GM18858 (cell line): Measurements from ENCODE around the gene CFAP45.
A peak's percentile ranks its signal among the peaks of the same experiment; 100 is the strongest.

Experiments used
- ATAC-seq: cut with Tn5 transposase; IDR thresholded peaks from one replicate; pipeline ENCODE4 v1.9.1; 2021; ENCODE audit not compliant: unreplicated experiment

Gene CFAP45

DNA sequence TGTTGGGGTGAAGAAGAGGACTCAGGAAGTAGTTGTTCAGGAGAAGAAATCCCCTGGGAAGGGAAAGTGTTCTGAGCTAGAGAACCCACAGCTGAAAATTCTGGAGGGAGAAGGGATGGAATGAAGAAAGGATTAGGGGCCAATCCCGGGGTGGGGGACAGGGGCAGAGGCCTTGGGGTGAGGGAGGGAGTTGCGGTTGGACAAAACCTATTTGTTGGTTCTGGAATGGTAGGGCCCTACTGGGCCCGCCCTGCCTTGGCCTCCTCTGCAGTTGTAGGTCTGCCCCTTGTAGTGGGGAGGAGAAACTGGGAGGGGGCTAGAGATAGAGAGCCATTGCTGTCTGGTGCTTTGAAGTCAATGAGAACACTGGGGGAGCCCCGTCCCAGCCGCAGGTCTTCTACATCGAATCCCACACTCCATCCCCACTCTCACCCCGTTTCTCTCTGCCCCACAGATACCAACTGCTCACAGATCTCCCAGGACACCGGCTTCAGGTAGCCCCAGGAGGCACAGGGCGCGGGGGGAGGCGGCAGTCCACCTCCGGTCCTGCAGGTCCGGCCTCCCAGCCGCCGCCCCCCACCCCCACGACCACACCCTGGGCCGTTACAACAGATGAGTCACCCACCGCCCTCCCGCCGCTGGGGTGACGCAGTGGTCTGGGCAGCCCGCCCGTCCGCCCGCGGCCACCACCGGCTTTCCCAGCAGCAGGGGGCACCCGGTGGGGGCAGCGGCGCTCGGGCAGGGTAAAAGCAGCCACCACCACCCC, 24.2 kb upstream of the CFAP45 start:
- ATAC-seq: no peak

DNA sequence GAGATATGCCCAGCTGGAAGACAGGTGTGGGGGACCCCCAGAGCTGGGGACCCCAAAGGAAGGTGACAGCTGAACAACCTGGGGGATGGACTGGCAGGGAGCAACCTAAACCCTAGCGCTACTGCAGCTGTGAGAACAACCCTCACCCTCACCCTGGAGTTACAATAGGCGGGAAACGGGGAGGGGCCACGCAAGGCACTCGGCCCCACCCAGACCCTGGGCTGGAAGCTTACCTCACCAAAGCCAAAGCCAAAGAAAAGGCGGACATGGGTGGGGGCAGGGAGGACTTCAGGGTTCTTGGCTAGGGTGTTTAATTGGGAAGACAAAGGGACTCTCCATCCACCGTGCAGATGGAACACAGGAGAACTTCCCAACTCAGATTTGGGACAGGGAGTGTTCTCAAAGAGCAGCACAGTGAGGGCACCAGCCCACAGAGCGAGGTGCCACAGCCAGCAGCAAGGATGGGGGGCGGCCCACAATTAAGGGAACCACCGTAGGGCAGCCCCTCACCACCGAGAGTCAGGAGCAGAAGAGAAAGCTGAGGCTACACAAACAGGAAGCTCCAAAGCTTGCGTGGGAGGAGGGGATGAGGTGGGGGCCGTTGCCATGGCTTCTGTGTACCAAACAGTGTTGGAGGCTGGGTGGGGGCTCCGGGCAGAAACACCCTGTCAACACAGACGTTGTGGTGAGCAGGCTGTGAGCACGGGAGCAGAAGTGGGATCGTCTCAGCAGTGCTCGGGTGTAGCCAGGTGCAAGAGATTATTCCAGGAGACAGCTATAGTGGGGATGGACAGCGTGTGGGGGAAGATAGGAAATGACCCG, 23.4 kb upstream of the CFAP45 start:
- peak; percentile 18 for ATAC-seq

DNA sequence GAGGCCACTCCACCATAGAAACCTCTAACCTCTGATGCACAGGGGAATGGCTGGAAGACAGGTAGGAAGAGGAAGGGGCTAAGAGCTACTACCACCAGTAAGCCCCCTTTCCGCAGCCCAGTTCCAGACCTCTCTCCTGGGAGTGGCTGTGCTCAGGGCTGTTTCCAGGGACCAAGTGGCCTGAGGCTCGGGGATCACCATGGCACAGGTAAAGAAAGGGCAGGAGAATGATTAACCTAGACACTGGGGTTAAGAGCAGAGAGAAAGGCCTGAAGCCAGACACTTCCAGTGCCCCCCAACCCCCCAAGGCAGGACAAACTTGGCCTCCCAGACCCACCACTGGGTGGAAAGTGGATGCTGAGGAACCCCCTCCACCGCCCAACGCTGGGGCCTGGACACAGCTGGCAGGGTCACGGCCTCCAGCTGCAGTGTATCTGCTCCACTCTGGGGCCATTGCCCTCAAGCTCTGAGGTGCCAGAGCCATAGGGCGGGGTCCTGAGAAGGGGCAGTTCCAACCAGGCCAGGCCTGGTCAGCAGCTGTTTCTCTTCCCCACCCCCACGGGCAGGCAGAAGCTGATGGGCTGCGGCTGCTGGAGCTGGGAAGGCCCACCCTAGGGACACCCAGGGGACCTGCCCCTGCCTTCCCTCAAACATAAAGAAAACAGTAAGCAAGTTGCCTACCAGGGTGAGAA, 22.7 kb upstream of the CFAP45 start:
- no peak for ATAC-seq

DNA sequence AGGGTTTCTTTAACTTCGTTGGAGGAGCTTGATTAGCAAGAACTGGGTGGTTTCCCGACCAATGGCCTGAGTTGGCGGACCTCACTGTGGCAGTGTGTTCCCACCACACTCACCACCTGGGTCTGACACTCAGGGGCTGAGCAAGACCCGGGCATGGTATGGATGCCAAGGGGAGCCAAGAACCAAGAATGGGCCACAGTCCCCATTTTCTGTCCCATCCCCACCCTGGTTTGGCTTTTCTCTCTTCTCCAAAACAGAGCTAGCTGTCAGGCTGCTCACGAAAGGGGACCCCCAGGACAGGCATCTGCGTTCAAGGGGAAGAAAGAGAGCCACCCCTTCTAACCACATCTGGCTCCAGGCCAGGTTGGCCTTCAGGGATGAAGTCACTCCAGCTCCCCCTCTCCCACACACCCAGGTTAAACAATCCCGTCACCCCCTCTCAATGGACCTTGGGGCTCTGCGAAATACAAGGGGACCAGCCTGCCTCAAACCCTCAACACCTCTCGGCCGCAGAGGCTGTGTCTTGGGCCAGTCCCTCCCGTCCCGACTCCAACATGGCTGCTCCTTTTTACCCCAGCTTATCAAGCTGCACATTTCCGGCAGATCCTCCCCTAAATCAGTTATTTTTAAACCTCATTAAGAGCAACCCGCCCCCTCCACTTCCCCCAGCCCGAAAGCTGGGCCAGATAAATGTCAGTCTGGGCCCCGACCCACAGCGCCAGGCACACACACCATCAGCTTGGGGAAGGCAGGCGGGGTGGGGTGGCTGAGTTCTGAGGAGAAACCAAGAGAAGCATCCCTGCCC, 21.9 kb upstream of the CFAP45 start:
- ATAC-seq: no peak

DNA sequence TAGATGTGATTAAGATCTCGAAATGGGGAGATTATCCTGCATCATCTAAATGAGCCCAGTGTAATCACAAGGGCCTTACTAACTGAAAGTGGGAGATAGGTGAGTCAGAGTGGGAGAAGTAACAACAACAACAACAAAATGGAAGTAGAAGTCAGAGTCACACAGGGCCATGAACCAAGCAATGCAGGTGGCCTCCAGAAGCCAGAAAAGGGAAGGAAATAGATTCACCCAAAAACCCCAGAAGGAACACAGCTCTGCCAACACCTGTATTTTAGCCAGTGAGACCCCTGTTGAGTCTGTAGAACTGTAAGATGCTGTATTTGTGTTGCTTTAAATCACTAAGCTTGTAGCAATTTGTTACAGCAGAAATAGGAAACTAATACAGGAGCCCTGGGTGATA, 21.3 kb upstream of the CFAP45 start:
- ATAC-seq: peak; percentile 38

DNA sequence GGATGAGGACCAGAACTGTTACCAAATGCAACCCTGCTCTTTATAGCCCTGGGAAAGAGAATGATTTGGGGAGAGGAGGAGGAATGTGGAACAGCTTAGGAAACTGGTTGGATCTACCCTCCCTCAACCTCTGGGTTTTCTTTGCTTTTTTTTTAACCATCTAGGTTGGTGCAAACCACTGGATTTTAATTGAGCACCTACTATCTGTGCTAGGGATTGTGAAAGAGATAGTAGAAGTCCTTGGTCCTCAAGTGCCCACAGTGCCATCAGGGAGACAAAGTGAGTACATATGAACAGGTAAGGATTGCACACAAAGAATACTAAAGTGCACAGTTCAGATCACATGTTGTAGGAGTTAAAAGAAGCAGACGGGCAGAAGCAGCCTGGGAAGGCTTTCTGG, 20.7 kb upstream of the CFAP45 start:
- ATAC-seq: no peak

DNA sequence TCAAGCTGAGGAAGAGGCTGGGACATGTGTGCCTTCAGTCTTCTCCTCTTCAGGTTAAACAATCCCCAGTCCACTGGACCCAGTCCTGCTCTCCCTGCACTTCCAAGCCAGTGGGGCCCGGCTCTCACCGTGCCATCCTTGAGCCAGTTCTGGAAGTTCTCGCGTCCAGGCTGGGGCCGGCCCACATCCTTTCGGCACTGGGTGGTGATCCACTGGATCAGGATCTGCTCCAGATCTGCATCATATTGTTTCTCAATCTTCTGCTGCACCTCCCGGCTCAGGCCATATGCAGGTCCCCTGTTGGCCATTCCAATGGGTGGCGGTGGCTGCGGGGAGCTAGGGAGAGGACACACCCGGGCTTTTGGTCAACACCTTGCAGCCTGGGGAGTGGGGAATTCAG, 20.2 kb upstream of the CFAP45 start:
- ATAC-seq: no peak

DNA sequence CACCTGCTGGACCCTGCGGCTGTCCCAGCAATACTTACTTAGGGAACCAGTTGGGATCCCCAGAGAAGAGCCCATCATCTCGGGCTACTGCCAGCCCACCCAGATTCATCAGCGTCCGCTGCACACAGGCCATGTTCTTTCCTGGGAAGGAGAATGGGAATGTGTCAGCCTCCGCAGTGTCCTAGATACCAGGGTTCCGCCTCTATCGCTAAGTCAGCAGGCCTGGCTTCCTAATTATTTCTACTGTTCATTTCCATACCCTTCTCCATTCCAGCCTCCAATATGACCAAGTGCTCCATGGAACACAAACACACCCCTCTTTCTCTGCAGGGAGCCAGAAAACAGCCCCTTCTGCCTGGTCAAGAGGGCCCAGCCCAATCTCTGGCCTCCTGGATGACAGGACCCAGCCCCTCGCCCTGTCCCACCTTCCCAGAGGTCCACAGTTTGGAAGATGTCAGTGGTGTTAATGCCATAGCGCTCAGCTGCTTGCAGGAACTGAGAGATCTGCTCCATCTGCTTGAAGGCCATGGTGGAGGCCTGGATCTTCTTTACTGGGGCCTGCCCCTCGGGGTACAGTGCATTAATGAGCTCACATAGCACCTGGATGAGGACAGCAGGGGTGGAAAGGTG, 19.4 kb upstream of the CFAP45 start:
- no peak for ATAC-seq

DNA sequence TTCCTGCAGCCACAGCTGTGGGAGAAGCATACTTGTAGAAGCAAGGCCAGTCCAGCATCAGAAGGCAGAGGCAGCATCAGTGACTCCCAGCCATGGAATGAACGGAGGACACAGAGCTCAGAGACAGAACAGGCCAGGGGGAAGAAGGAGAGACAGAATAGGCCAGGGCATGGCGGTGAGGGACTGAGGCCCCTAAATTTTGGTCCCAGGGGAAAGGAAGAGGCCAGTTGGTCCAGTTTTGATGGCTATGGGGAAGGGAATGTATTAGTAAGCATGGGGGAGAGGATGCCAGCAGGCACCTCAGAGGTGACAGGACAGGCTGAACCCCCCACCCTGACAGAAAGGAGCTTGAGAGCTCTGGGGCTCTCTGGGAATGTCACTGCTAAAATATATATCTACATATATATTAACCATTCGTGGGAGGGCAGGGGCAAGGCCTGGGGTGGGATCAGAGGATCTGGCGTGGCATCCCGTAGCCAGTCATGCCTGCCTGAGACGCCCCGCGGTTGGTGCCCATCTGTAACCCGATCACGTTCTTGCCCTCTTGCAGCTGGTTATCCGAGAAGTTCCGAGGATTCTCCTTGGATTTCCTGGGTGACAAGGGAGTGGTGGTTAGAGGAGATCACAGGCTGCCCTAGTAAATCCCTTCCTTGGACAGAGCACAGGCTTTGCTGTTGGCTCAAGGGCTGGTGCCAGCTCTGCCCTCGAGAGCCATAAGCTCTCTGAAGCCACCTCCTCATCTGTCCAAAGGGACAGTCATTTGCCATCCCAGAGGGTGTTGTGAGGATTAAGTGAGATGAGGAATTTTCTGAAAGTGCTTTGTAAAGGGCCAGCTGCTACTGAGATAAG, 18.6 kb upstream of the CFAP45 start:
- no peak for ATAC-seq

DNA sequence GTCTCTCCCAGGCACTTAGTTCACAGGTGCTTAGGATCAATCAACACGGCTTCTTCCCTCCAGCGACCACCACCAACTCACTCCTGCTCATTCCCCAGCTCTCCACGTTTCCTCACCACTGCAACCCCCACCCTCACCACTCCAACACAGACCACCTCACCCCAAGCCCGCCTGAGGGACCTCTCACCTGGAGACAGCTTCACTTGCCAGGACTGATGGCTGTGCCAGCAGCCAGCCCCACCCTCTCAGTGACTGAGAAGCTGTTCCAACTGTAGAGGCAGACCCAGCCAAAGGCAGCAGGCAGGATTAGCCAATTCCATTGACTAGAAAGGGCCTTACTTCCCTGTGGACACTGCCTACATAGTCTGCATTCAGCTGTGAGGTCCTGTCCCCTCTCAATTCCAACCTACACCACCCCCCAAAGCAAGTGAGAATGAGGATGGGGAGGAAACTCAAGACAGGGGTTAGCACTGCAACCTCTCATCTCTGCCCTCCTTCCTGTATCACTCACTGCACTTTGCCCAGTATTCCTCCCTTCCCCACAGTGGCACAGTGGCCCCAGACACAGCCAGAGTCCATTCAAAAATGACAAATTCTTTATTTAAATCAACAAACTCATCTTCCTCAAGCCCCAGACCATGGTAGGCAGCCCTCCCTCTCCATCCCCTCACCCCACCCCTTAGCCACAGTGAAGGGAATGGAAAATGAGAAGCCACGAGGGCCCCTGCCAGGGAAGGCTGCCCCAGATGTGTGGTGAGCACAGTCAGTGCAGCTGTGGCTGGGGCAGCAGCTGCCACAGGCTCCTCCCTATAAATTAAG, 17.8 kb upstream of the CFAP45 start:
- ATAC-seq: no peak

DNA sequence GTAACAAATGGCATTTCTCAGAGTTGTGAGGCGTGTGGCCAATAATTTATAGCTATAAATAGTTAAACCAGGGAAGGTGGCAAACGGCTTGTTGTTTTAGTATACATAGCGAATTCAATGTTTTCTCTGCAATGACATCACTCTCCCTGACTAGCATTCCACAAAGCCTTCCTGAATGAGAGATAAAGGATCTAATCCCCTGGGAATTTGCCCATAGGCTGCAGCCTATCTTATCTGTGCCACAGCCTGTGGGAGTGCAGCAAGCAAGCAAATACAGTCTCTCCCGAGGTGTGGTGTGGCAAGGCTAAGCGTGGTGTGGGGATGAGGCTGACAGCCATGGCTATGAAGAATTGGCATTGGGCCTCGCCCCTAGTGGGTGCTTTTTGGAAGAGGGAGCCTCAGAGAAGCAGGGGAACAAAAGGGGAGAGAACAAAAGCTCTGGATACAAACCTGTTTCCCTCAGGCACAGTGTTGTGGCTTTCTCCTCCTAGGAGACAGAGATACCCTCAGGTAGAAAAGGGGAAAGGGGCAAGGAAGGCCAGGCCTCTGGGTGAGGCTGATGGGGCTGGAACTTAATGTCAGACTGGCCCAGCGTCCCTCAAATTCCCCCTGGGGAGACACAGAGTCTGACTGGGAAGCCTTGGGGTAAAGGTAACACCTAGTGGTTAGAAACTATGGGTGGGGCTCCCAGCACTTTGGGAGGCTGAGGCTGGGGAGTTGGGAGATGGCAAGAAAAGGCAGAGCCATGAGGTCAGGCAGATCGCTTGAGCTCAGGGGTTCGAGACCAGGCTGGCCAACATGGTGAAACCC, 16.5 kb upstream of the CFAP45 start:
- ATAC-seq: no peak

DNA sequence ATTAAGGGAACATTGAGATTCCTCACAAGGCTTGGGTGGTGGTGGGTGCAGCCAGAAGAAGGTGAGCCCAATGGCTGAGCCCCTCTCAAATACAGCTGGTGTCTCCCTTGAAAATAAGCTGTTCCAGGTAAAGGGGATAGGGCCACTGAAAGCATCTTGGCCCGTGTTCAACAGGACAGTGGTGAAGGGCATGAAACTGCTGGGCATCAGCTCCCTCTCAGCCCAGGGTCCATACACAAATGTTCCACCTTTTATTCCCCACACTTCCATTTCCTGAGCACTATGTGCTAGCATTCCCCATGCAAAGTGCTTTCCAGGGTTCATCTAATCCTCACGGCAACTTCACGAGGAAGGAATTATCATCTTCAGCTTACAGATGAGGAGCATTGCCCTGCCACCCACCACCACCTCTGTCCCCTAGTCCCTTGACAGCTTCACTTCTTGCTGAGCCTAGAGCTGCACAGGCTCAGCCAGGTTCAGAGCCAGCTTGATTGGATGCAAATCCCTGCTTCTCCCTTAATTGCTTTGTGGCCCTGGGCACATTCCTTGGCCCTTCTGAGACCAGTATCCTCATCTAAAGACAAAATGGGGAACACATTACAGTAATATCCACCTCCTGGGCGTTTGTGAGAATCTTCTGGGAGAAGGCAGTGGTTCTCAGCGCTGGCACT, 15.7 kb upstream of the CFAP45 start:
- ATAC-seq: no peak

DNA sequence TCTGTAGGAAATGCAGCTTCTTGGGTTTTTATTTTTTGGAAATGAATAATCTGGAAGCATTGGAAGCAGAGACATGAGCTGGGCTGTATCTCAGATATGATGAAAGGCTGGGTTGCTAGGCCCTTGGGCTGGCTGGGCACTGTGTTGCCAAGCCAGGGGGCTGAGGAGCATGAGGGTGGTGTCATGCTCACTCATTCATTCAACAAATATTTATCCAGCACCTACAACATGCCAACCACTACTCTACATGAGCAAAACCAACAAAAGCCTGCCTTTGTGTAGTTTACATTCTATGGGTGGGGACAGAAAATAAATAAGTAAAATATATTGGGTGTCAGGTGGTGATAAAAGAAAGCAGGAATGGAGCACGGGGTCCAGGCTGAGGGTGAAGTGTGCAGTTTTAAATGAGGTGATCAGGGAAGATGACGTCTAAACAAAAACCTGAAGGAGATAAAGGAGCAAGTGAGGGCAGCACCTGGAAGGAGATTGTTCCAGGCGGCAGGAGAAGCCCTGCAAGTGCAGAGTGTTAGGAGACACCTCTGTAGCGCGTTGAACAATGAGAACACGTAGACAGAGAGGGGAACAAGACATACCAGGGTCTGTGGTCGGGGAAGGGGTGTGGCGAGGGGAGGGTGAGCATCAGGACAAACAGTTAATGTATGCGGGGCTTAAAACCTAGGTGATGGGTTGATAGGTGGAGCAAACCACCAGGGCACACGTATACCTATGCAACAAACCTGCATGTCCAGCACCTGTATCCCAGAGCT, 14.5 kb upstream of the CFAP45 start:
- ATAC-seq: no peak

DNA sequence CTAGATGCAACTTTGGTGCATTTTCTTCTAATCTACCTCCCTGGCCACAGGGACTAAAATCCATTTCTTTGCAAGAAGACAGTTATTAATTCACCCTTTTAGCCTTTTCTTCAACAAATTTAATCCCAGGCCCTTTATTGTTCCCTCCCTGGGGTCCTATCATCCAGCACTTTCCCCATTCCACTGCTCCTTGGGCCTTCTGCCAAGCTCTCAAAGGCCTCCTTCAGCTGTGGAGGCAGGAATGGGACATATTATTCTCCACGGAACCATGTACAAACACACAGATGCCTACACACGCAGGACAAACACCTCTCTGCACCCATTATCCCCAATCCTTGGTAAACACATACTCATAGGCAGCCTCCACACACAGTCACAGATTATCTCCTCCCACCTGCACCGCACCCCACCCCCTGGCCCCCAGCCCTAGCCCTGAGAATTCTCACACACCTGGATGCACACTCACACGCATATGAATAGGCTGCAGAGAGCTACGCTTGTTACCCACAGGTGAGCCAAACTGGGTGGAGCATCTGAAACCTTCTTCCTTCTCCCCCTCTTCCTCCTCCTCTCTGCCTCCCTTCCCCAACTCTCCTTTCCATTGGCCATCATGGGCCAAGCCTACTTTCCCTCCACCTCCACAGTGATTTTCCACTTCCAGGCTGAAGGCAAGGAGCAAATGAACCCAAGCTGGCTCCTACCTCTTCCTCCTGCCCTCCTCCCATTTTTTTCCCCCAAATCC, 13.7 kb upstream of the CFAP45 start:
- ATAC-seq: no peak

DNA sequence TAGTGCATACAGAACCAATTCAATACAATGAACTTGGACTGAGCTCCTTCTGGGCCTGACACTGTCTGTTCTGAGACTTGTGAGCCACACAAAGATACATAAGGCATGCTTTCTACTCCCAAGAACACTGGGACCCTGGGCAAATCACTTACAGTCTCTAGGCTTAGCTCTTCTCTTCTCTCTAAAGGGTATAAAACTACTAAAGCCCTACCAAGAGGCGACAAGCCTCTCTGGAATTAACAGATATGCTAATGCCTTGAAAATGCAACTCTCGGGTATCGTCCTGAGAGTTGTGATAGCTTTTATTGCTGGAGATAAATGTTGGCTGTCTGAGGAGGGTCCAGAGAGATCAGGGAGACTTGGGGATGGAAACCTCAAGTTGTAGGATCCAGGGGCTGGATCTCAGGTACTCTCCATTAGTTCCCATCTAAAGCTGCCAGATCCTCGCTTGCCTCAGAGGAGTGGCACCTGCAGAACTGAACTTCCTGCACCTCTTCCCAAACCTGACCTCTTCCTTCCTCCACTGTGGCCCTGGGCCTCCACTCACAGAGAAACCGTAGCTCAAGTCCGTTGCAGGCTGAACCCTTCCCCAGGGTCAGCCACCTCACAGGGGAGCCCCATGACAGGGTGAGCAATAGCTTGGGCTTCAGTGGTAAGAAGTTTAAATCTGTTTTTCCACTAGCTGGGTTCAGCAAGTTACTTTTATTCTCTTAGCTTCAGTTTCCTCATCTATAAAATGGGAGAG, 11.5 kb upstream of the CFAP45 start:
- ATAC-seq: no peak
